GM12878 (cell line): ENCODE measurements around the gene SCGB3A1. TPM values are rescaled to one million over a fixed set of nuclear protein-coding genes. Genes with fewer than 3 reads are reported as not detected.

Experiments
- ATAC-seq: fragments of 200-7000 bp; cut with Tn5 transposase; 3 replicates; pipeline ENCODE4 v1.9.1; 2020; ENCODE audit warnings: mild to moderate bottlenecking, moderate library complexity
- BruUV-seq: library from RNA; stranded (reverse); fragments of 400-500 nt; replicated peaks from 2 replicates; lab custom pipeline; 2021; lab: Mats Ljungman, UMichigan
- CTCF ChIA-PET: fragments of 300-600 bp; sonication (Branson Sonifier 250); formaldehyde crosslinking; extraction: SDS; loops from one replicate; lab custom pipeline; 2021; ENCODE audit warnings: inconsistent platforms; lab: Yijun Ruan, JAX
- POLR2A ChIA-PET: fragments of 350-600 bp; formaldehyde crosslinking; extraction: SDS; loops from one replicate; lab custom pipeline; 2021; ENCODE audit warnings: inconsistent platforms; lab: Charles Lee
- RAD21 ChIA-PET: fragments of 300-600 bp; sonication (Branson Sonifier 250); formaldehyde crosslinking; loops from one replicate; lab custom pipeline; 2023; ENCODE audit warnings: antibody characterized with exemption; ENCODE audit not compliant: unreplicated experiment; lab: Charles Lee
- SMC1A ChIA-PET: fragments of 300-600 bp; sonication (Branson Sonifier 250); formaldehyde crosslinking; loops from one replicate; lab custom pipeline; 2023; ENCODE audit not compliant: unreplicated experiment, uncharacterized antibody; lab: Charles Lee
- DNase-seq: peaks from one replicate; pipeline ENCODE4 v3.0.0-alpha.2; 2011; ENCODE audit warnings: low read depth, low spot score
- FAIRE-seq: peaks from 3 replicates; lab custom pipeline; 2011; peaks lifted over from hg19 to GRCh38; lab: Jason Lieb, UNC
- H2AFZ ChIP-seq: 2 replicates; pipeline ENCODE4 v1.6.0; 2011; ENCODE audit warnings: low read depth, low read length, control low read depth; ENCODE audit not compliant: control insufficient read depth
- H3K27ac ChIP-seq: 2 replicates; pipeline ENCODE4 v1.5.1; 2011; ENCODE audit warnings: control low read depth; ENCODE audit not compliant: control insufficient read depth, insufficient read depth
- H3K27me3 ChIP-seq, 2 experiments: replicated peaks in 1 of 2; 2 replicates each; pipeline versions ENCODE4 v1.6.0 to v1.6.1; 2011; ENCODE audit warnings: low read length in 1 of 2; ENCODE audit not compliant: control insufficient read depth in 2 of 2, insufficient read depth in 2 of 2
- H3K36me3 ChIP-seq, 2 experiments: 2 replicates each; pipeline ENCODE4 v1.5.1; 2011; ENCODE audit warnings: low read length in 1 of 2; ENCODE audit not compliant: control insufficient read depth in 2 of 2, insufficient read depth in 2 of 2
- H3K4me1 ChIP-seq: 2 replicates; pipeline ENCODE4 v1.6.1; 2011; ENCODE audit warnings: mild to moderate bottlenecking, low read length, moderate library complexity, mixed read lengths; ENCODE audit not compliant: control insufficient read depth, insufficient read depth
- H3K4me2 ChIP-seq: 2 replicates; pipeline ENCODE4 v1.6.0; 2011; ENCODE audit warnings: control low read depth; ENCODE audit not compliant: control insufficient read depth, insufficient read depth
- H3K4me3 ChIP-seq: fragments of 200-600 bp; sonication (generic); 2 replicates; pipeline ENCODE4 v1.5.1; 2016
- H3K79me2 ChIP-seq: 2 replicates; pipeline ENCODE4 v1.6.0; 2011; ENCODE audit warnings: low read length; ENCODE audit not compliant: control insufficient read depth, insufficient read depth
- H3K9ac ChIP-seq: 2 replicates; pipeline ENCODE4 v1.8.0; 2011; ENCODE audit warnings: low read length, control low read depth, mixed read lengths; ENCODE audit not compliant: control insufficient read depth, insufficient read depth
- H3K9me3 ChIP-seq: replicated peaks from 3 replicates; pipeline ENCODE4 v1.5.1; 2011; ENCODE audit warnings: mild to moderate bottlenecking, low read length; ENCODE audit not compliant: control insufficient read depth, insufficient read depth
- H4K20me1 ChIP-seq: 2 replicates; pipeline ENCODE4 v1.6.0; 2011; ENCODE audit not compliant: control insufficient read depth, insufficient read depth
- ATF7 ChIP-seq: fragments of 450-650 bp; IDR thresholded peaks from 2 replicates; pipeline ENCODE4 v1.6.1; 2016; ENCODE audit warnings: low read depth, mild to moderate bottlenecking
- CHD4 ChIP-seq: fragments of 200-600 bp; sonication (generic); IDR thresholded peaks from 2 replicates; pipeline ENCODE4 v1.6.1; 2016; ENCODE audit warnings: mild to moderate bottlenecking
- ESRRA ChIP-seq: IDR thresholded peaks from 2 replicates; pipeline ENCODE4 v1.6.1; 2012; ENCODE audit warnings: mild to moderate bottlenecking, low read length, improper control_type of control experiment
- NR2C1 ChIP-seq: fragments of 450-650 bp; IDR thresholded peaks from 2 replicates; pipeline ENCODE4 v1.6.1; 2017; ENCODE audit warnings: antibody characterized with exemption, mild to moderate bottlenecking, moderate library complexity
- SMAD5 ChIP-seq: IDR thresholded peaks from 2 replicates; pipeline ENCODE4 v1.6.1; 2016; ENCODE audit warnings: antibody characterized with exemption, low read depth
- SP1 ChIP-seq: IDR thresholded peaks from one replicate; pipeline ENCODE4 v1.6.1; 2011; ENCODE audit warnings: low read depth, low read length
- USF2 ChIP-seq: IDR thresholded peaks from 2 replicates; pipeline ENCODE4 v1.6.1; 2011; ENCODE audit warnings: low read depth, low read length, improper control_type of control experiment, borderline replicate concordance
- WGBS: methylation state at CpG from one replicate; pipeline ENCODE4 v1.1.6; 2016; ENCODE audit warnings: low lambda C conversion rate; ENCODE audit not compliant: insufficient replicate concordance, insufficient coverage; ENCODE audit errors: missing lambda C conversion rate; 5-methylcytosine and 5-hydroxymethylcytosine counted together
- in situ Hi-C: fragments of 300-500 bp; cut with MboI; formaldehyde crosslinking; loops from 9 replicates; pipeline ENCODE4 v1.14.3; 2018; ENCODE audit warnings: mixed read lengths
- intact Hi-C: fragments of 100-400 bp; cut with micrococcal nuclease; formaldehyde crosslinking; loops from one replicate; pipeline ENCODE4 v1.14.2; 2022; ENCODE audit not compliant: unreplicated experiment
- polyA plus RNA-seq, 11 experiments: library from polyadenylated mRNA; depleted of rRNA in 4 of 11; unstranded in 6 of 11; stranded (reverse) in 5 of 11; fragments of >200 nt; fragmentation: Nextera tagmentation in 4 of 11; fragmentation: Illumina TruSeq in 1 of 11; extraction: Ambion mirVana in 4 of 11; extraction: Trizol in 1 of 11; gene quantifications; 1 replicate in 1 of 11; 2 replicates in 10 of 11; pipeline versions ENCODE4 v1.2.1 to v1.2.3, GENCODE V29; 2011 to 2016; ENCODE audit warnings: inconsistent platforms in 2 of 11, missing spikeins in 2 of 11, low read depth in 1 of 11
- total RNA-seq, 4 experiments: library from RNA; depleted of rRNA in 3 of 4; stranded (reverse); fragments of >200 nt in 3 of 4; fragmentation: Illumina TruSeq in 1 of 4; extraction: Trizol in 1 of 4; gene quantifications; 2 replicates each; pipeline versions ENCODE4 v1.2.1 to v1.2.3, GENCODE V29; 2013 to 2021

Gene SCGB3A1
- total and polyA plus RNA-seq, 10 of the 15 experiments (the other 5 are each of a cell fraction or from before 2014, with no cell fraction given), result 0.46 TPM; not detected in 9

GRCh38 chr5:180609386-180609785 is 18.1 kb upstream of the SCGB3A1 start:
- ATAC-seq (no peak), FAIRE-seq (no peak), DNase-seq (no peak)
- Histone ChIP-seq H3K27ac (no peak overlapping the region), H3K4me3 (no peak overlapping the region), H3K4me1 (no peaks in the 10 kb centered on the region), H3K9ac (no peak overlapping the region), H2AFZ (no peak overlapping the region), H3K4me2 (no peak overlapping the region), H3K27me3 (no peaks in the 10 kb centered on the region), H3K79me2 (no peaks in the 10 kb centered on the region), H4K20me1 (no peaks in the 10 kb centered on the region; the same call in 1 of the 2 replicates), H3K36me3 (no peaks in the 10 kb centered on the region), H3K9me3 (no peaks in the 10 kb centered on the region)
- CTCF ChIA-PET, result no interaction called here
- RAD21 ChIA-PET, result no interaction called here
- in situ Hi-C loops, result no loop called here
- WGBS, result 34% methylated on average over 15 of the region's 15 CpGs
- TF ChIP-seq CHD4 (no peak), SMAD5 (no peak), ESRRA (no peak), NR2C1 (no peak), ATF7 (no peak), USF2 (no peak), SP1 (no peak)
- POLR2A ChIA-PET, result no interaction called here
- BruUV-seq, result no TSS peak
- intact Hi-C loops, result loop anchor here (5.0 to 10.0 kb wide), 2 partner anchors 117 to 485 kb away; partner anchors contain the start of gene CNOT6
- SMC1A ChIA-PET, result no interaction called here
